ENCODE results near the gene CD8B2. TPM values are rescaled to one million over a fixed set of nuclear protein-coding genes. Genes with fewer than 3 reads are reported as not detected.

CD8B2 gene
- total and polyA plus RNA-seq, 2 experiments from 2014 or later: not detected

DNA sequence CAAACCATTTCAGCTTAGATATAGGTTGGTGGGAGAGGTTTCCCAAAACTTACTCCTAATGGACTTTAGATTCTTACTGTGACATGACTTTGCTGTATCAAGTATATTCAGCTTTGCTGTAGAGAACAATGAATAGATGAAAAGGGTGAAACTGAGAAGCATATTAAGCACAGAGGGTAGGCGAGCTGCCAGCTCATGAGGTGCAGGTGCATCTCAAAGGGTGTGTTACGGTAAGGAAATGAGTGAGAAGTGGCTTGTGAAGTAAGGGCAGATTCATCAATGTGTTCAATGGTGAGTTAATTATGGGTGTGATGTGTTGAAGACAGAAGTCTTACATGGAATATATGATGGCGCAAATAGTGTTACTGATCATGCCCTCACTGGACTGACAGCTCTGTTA lies 49.3 kb downstream of the CD8B2 start:
- Histone ChIP-seq H3K27ac (no peak overlapping the region), H3K4me1 (ENCODE audit: low read depth) (no peaks in the 10 kb centered on the region), H3K27me3 (no peaks in the 10 kb centered on the region), H3K9me3 (ENCODE audit: low read depth) (no peaks in the 10 kb centered on the region), H3K4me3 (no peak overlapping the region), H3K36me3 (no peaks in the 10 kb centered on the region)
- TF ChIP-seq, protein P1, sequence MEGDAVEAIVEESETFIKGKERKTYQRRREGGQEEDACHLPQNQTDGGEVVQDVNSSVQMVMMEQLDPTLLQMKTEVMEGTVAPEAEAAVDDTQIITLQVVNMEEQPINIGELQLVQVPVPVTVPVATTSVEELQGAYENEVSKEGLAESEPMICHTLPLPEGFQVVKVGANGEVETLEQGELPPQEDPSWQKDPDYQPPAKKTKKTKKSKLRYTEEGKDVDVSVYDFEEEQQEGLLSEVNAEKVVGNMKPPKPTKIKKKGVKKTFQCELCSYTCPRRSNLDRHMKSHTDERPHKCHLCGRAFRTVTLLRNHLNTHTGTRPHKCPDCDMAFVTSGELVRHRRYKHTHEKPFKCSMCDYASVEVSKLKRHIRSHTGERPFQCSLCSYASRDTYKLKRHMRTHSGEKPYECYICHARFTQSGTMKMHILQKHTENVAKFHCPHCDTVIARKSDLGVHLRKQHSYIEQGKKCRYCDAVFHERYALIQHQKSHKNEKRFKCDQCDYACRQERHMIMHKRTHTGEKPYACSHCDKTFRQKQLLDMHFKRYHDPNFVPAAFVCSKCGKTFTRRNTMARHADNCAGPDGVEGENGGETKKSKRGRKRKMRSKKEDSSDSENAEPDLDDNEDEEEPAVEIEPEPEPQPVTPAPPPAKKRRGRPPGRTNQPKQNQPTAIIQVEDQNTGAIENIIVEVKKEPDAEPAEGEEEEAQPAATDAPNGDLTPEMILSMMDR (IDR thresholded peaks at IDR 0.05; ENCODE audit: low read depth, low read length): no peak
- no peak for DNase-seq (ENCODE audit: low read depth in 1 of 2, low spot score in 1 of 2)

DNA sequence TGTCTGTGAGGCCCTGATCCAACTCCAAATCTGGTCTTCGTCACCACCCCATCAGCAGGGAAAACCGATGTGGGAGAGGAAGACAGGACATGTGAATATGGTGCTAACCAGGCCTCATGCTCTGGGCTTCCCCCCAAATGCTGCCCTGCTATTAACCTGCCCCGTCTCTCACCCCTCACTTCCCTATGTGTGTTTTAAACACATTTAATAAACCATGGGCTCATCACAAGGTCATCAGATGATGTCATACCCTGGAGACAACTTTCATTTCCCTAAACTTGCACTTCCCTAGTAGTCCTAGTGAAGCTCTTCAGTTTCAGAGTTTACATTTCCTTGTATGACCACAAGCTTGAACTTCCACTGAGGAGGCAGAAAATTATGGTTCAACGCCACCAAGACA lies 49.9 kb downstream of the CD8B2 start:
- no peak for DNase-seq (ENCODE audit: low read depth in 1 of 2, low spot score in 1 of 2)
- no peaks in the 10 kb centered on the region for H3K4me1 ChIP-seq (ENCODE audit: low read depth)
- H3K27ac ChIP-seq: no peak overlapping the region
- no peak overlapping the region for H3K4me3 ChIP-seq
- no peaks in the 10 kb centered on the region for H3K36me3 ChIP-seq
- no peaks in the 10 kb centered on the region for H3K27me3 ChIP-seq
- TF ChIP-seq, protein P1 (IDR thresholded peaks at IDR 0.05; ENCODE audit: low read depth, low read length): no peak
- no peaks in the 10 kb centered on the region for H3K9me3 ChIP-seq (ENCODE audit: low read depth)

DNA sequence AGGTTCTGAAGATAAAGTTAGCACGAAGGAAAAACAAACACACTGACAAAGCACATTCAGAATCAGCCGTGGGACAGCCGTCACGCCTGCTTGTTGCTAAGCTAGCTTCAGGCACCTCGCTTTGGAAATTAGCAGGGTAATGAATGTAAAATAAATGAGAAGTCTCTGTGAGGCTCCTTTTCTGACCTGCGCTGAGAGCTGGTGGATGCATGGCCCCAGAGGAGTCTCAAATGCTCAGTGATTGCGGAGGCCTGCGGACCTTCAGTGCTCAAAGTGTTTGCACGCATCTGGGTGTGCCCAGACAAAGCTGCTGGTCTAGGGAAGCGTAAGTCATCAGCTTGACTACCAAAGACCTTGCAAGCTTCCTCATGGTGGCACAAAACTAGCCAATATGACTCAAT lies 50.6 kb downstream of the CD8B2 start:
- Histone ChIP-seq H3K4me1 (ENCODE audit: low read depth) (no peaks in the 10 kb centered on the region), H3K27ac (no peak overlapping the region), H3K9me3 (ENCODE audit: low read depth) (no peaks in the 10 kb centered on the region), H3K4me3 (no peak overlapping the region), H3K36me3 (no peaks in the 10 kb centered on the region), H3K27me3 (no peaks in the 10 kb centered on the region)
- DNase-seq (ENCODE audit: low read depth in 1 of 2, low spot score in 1 of 2): no peak
- TF ChIP-seq, protein P1 (IDR thresholded peaks at IDR 0.05; ENCODE audit: low read depth, low read length): no peak

DNA sequence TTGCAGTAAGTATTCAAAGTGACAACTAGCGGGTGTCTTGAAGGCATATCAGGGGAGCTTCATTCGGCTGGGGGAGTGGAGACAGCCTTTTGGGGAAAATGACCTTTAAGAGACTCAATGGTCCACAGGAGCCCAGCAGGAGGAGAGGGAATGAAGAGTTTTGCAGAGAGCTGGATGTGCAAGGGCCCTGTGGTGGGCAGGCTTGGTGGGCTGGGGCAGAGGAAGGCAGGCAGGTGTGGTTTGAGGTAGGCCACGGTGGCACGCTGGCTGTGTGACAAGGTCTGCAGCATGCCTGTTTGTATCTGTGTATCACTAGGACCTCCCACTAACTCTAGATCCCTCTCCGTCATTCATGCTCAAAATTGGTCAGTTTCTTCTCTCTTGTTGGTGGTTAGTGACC lies 53.7 kb downstream of the CD8B2 start:
- no peaks in the 10 kb centered on the region for H3K9me3 ChIP-seq (ENCODE audit: low read depth)
- no peaks in the 10 kb centered on the region for H3K4me1 ChIP-seq (ENCODE audit: low read depth)
- no peak overlapping the region for H3K4me3 ChIP-seq
- no peak overlapping the region for H3K27ac ChIP-seq
- no peaks in the 10 kb centered on the region for H3K36me3 ChIP-seq
- TF ChIP-seq, protein P1 (IDR thresholded peaks at IDR 0.05; ENCODE audit: low read depth, low read length): no peak
- H3K27me3 ChIP-seq: peaks cover 17% of the 10 kb centered on the region
- no peak for DNase-seq (ENCODE audit: low read depth in 1 of 2, low spot score in 1 of 2)

DNA sequence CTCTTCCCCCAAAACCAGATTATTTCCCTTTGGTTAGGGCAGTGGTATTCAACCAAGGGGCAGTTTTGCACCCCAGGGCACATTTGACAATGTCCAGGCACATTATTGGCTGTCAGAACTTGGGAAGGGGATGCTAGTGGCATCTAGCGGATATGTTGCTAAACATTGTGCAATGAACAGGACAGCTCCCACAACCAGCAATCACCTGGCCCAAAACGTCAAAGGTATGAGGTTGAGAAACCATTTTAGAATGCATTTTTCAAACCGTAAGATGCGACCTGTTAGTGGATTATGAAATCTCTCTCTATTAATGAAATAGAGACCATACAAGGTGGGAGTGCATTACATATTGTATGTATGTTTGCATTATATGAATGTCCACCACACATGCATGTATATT lies 54.2 kb downstream of the CD8B2 start:
- Histone ChIP-seq H3K4me1 (ENCODE audit: low read depth) (no peaks in the 10 kb centered on the region), H3K9me3 (ENCODE audit: low read depth) (no peaks in the 10 kb centered on the region), H3K36me3 (no peaks in the 10 kb centered on the region), H3K27me3 (peaks cover 17% of the 10 kb centered on the region), H3K4me3 (no peak overlapping the region), H3K27ac (no peak overlapping the region)
- no peak for DNase-seq (ENCODE audit: low read depth in 1 of 2, low spot score in 1 of 2)
- TF ChIP-seq, protein P1 (IDR thresholded peaks at IDR 0.05; ENCODE audit: low read depth, low read length): no peak

All from cardiac muscle cell (in vitro differentiated cells and primary cell).